AG09309 (cell line): ENCODE results near the gene AK1.

Experiments used
- DNase-seq: peaks from one replicate; pipeline ENCODE4 v3.0.0-alpha.2; 2010; ENCODE audit warnings: low read depth
- H3K4me3 ChIP-seq: 2 replicates; pipeline ENCODE4 v1.5.1; 2011; ENCODE audit warnings: mild to moderate bottlenecking, low read depth, low read length, moderate library complexity; ENCODE audit not compliant: control insufficient read depth
- CTCF ChIP-seq: IDR thresholded peaks from 2 replicates; pipeline ENCODE4 v1.5.1; 2011; ENCODE audit warnings: mild to moderate bottlenecking, low read depth, low read length, inconsistent platforms; ENCODE audit not compliant: insufficient read depth, control insufficient read depth; ENCODE audit errors: missing control alignments

AK1 gene

GRCh38 chr9:127877566-127877998 lies at the start of gene AK1:
AK1 (minus strand) TSS chr9:127877675; CDS start chr9:127874617, 3,058 bp downstream.
- peak within 1 kb of the TSS; percentile 59 for H3K4me3 ChIP-seq
- no peak for DNase-seq

DNA sequence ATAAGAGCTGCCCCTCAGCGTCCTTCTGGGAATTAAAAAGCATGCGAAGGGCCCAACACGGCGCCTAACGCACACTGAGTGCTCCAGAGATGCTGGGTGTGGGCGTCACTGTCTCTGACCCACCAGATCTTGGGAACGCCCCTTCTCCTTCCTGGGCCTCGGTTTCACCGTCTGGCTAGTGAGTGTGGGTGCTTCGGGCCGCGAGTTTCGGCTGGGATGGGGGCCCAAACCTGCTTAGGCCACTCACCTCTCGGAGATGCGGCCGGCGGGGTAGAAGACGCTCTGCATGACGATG lies 49.4 kb upstream of the AK1 start:
- no peak for TF ChIP-seq CTCF
- no peak for DNase-seq
- H3K4me3 ChIP-seq: peak overlapping the region; percentile 11

More at GRCh38 chr9:127877566-127877998, at the start of gene AK1:
- TF ChIP-seq CTCF: no peak

GRCh38 chr9:127925959-127926905 lies 48.8 kb upstream of the AK1 start:
- DNase-seq: no peak
- TF ChIP-seq CTCF: no peak
- no peak overlapping the region for H3K4me3 ChIP-seq

DNA sequence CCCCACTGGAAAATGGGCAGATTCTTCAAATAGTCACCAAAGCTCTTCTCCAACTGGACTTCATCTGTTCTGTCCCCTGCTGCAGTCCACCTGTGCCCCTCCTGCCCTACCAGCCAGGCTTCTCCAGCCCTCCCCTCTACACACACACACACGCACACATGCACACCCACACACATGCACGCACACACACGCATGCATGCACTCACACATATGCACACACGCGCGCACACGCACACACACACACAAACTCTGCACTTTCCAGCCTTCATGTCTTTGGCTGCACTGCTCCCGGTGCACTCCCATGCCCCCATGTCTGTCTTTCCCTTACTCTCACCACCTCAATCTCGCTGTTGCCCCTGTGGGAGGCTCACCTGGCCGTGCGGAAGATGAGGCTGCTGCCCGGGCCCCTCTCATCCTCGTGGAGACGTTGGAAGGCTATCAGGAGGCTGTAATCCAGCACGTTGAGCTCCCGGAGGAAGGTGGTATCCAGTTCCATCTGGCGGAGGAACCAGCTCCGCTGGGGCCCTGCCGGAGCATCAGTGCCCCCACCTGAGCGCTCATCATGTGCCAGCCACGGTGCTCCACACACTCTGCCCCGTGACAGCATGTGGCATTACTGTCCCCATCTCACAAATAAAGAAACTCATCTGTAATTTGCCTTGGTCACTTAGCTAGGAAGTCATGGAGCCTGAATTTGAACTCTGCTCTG lies 47.4 kb upstream of the AK1 start:
- DNase-seq: no peak
- TF ChIP-seq CTCF: no peak
- no peak overlapping the region for H3K4me3 ChIP-seq

- peak; percentile 96 for DNase-seq
- TF ChIP-seq CTCF: no peak
- no peak overlapping the region for H3K4me3 ChIP-seq
These were observed 46.3 kb upstream of the AK1 start for GRCh38 chr9:127923771-127924170.

- no peak for DNase-seq
- H3K4me3 ChIP-seq: no peak overlapping the region
- TF ChIP-seq CTCF: no peak
These were observed 45.6 kb upstream of the AK1 start for GRCh38 chr9:127923046-127923445.
